Thoracic aorta (tissue), 2 donors: ENCODE data around the gene TTN. TPM values are rescaled to one million over a fixed set of nuclear protein-coding genes. Genes with fewer than 3 reads are reported as not detected.
A peak's percentile ranks its signal among the peaks of the same experiment; 100 is the strongest.

Experiments used
- ATAC-seq: fragments of 150-250 bp; one replicate; pipeline ENCODE4 v1.8.0; 2017; ENCODE audit warnings: low read depth; ENCODE audit not compliant: insufficient number of reproducible peaks, low FRiP score
- DNase-seq: peaks from one replicate; pipeline ENCODE4 v3.0.0-alpha.2; 2020; ENCODE audit warnings: low spot score
- H3K27ac ChIP-seq, 2 donors: fragments of 200-600 bp; sonication (generic); 1 replicate in 1 of 2; 2 replicates in 1 of 2; pipeline ENCODE4 v1.5.1; 2016; ENCODE audit warnings: mild to moderate bottlenecking in 2 of 2, moderate library complexity in 2 of 2
- H3K27me3 ChIP-seq: fragments of 200-600 bp; sonication (generic); replicated peaks from 2 replicates; pipeline ENCODE4 v1.6.0; 2016; ENCODE audit warnings: mild to moderate bottlenecking; ENCODE audit not compliant: insufficient read depth
- H3K36me3 ChIP-seq: fragments of 200-600 bp; sonication (generic); one replicate; pipeline ENCODE4 v1.5.1; 2016
- H3K4me1 ChIP-seq, 2 donors: fragments of 200-600 bp; sonication (generic); 1 replicate in 1 of 2; 2 replicates in 1 of 2; pipeline versions ENCODE4 v1.5.1 to v1.6.0; 2016; ENCODE audit warnings: low read depth in 2 of 2, mild to moderate bottlenecking in 1 of 2; ENCODE audit not compliant: control insufficient read depth in 1 of 2
- H3K4me3 ChIP-seq: fragments of 200-600 bp; sonication (generic); 2 replicates; pipeline ENCODE4 v1.5.1; 2016; ENCODE audit warnings: mild to moderate bottlenecking
- H3K9me3 ChIP-seq: fragments of 200-600 bp; sonication (generic); 2 replicates; pipeline ENCODE4 v1.5.1; 2016
- CTCF ChIP-seq: fragments of 200-600 bp; sonication (generic); IDR thresholded peaks from one replicate; pipeline ENCODE4 v1.5.1; 2019; ENCODE audit warnings: antibody characterized with exemption
- total RNA-seq, 2 donors: library from RNA; depleted of rRNA; stranded (reverse); fragments of >200 nt; gene quantifications; one replicate each; pipeline versions ENCODE4 v1.1.0 to v1.2.3, GENCODE V29; 2016

Gene TTN
- total RNA-seq, 2 donors from 2014 or later = 7.0 to 16.4 TPM

- Histone ChIP-seq H3K4me3 (no peak overlapping the region), H3K27me3 (no peaks in the 10 kb centered on the region), H3K36me3 (no peaks in the 10 kb centered on the region), H3K27ac (no peak overlapping the region), H3K9me3 (no peaks in the 10 kb centered on the region), H3K4me1 (peaks cover 6 to 23% of the 10 kb centered on the region in 2 donors)
- no peak for TF ChIP-seq CTCF
- DNase-seq = no peak
- no peak for ATAC-seq
Measured at GRCh38 chr2:178833382-178833781, 26.2 kb upstream of the TTN start.

GRCh38 chr2:178830451-178830850 is 23.2 kb upstream of the TTN start:
- no peak for TF ChIP-seq CTCF
- Histone ChIP-seq H3K4me3 (no peak overlapping the region), H3K4me1 (peaks cover 11 to 39% of the 10 kb centered on the region in 2 donors), H3K27ac (no peak overlapping the region), H3K27me3 (no peaks in the 10 kb centered on the region), H3K9me3 (no peaks in the 10 kb centered on the region), H3K36me3 (no peaks in the 10 kb centered on the region)
- ATAC-seq (no peak), DNase-seq (no peak)

GRCh38 chr2:178829981-178830380 is 22.8 kb upstream of the TTN start:
- H3K36me3 ChIP-seq = no peaks in the 10 kb centered on the region
- DNase-seq (no peak), ATAC-seq (no peak)
- TF ChIP-seq CTCF = no peak
- H3K27me3 ChIP-seq = no peaks in the 10 kb centered on the region
- H3K27ac ChIP-seq = no peak overlapping the region
- peaks cover 11 to 39% of the 10 kb centered on the region in 2 donors for H3K4me1 ChIP-seq
- no peak overlapping the region for H3K4me3 ChIP-seq
- H3K9me3 ChIP-seq = no peaks in the 10 kb centered on the region

GRCh38 chr2:178829299-178829960 is 22.2 kb upstream of the TTN start:
- TF ChIP-seq CTCF = no peak
- Histone ChIP-seq H3K36me3 (no peaks in the 10 kb centered on the region), H3K4me1 (peaks cover 11 to 43% of the 10 kb centered on the region in 2 donors), H3K27me3 (no peaks in the 10 kb centered on the region), H3K4me3 (no peak overlapping the region), H3K9me3 (no peaks in the 10 kb centered on the region), H3K27ac (no peak overlapping the region)
- DNase-seq (no peak), ATAC-seq (no peak)

GRCh38 chr2:178828486-178828881 is 21.3 kb upstream of the TTN start:
- no peak for ATAC-seq
- H3K36me3 ChIP-seq = no peaks in the 10 kb centered on the region
- DNase-seq = no peak
- H3K4me1 ChIP-seq = peaks cover 11 to 51% of the 10 kb centered on the region in 2 donors
- peak overlapping the region; percentile 48 for H3K4me3 ChIP-seq
- H3K27me3 ChIP-seq = no peaks in the 10 kb centered on the region
- no peak for TF ChIP-seq CTCF
- no peaks in the 10 kb centered on the region for H3K9me3 ChIP-seq
- H3K27ac ChIP-seq = peak overlapping the region; percentile 57 to 58
